Ishikawa (cell line): Measurements from ENCODE around the gene GTF2IRD1.

Source experiments
- CEBPB ChIP-seq: IDR thresholded peaks from 2 replicates; pipeline ENCODE4 v1.6.1; 2012
- CREB1 ChIP-seq: IDR thresholded peaks from 2 replicates; pipeline ENCODE4 v1.6.1; 2012; ENCODE audit warnings: low read depth
- EGR1 ChIP-seq: IDR thresholded peaks from 2 replicates; pipeline ENCODE4 v1.6.1; 2012
- EP300 ChIP-seq: IDR thresholded peaks from 2 replicates; pipeline ENCODE4 v1.6.1; 2012; ENCODE audit warnings: borderline replicate concordance
- FOXM1 ChIP-seq: IDR thresholded peaks from 2 replicates; pipeline ENCODE4 v1.6.1; 2012; ENCODE audit warnings: low read depth, borderline replicate concordance
- MAX ChIP-seq: IDR thresholded peaks from 2 replicates; pipeline ENCODE4 v1.6.1; 2012
- NFIC ChIP-seq: IDR thresholded peaks from 2 replicates; pipeline ENCODE4 v1.6.1; 2012
- RAD21 ChIP-seq: IDR thresholded peaks from 2 replicates; pipeline ENCODE4 v1.6.1; 2012; ENCODE audit warnings: low read depth
- REST ChIP-seq: IDR thresholded peaks from 2 replicates; pipeline ENCODE4 v1.6.1; 2012; ENCODE audit warnings: low read depth, mild to moderate bottlenecking
- TAF1 ChIP-seq: IDR thresholded peaks from 2 replicates; pipeline ENCODE4 v1.6.1; 2012; ENCODE audit warnings: low read depth, mild to moderate bottlenecking
- TCF12 ChIP-seq: IDR thresholded peaks from 2 replicates; pipeline ENCODE4 v1.6.1; 2012; ENCODE audit warnings: low read depth
- TEAD4 ChIP-seq: IDR thresholded peaks from 2 replicates; pipeline ENCODE4 v1.6.1; 2012
- USF1 ChIP-seq: IDR thresholded peaks from 2 replicates; pipeline ENCODE4 v1.6.1; 2012
- YY1 ChIP-seq: IDR thresholded peaks from 2 replicates; pipeline ENCODE4 v1.6.1; 2012; ENCODE audit warnings: low read depth
- ZBTB7A ChIP-seq: IDR thresholded peaks from 2 replicates; pipeline ENCODE4 v1.6.1; 2012; ENCODE audit warnings: low read depth

GTF2IRD1 gene

GRCh38 chr7:74581916-74582440 is 128.3 kb downstream of the GTF2IRD1 start:
- TF ChIP-seq CEBPB (no peak), TCF12 (no peak), MAX (no peak), TAF1 (no peak), RAD21 (no peak), REST (no peak), NFIC (no peak), USF1 (no peak), FOXM1 (no peak), ZBTB7A (no peak), TEAD4 (no peak), CREB1 (no peak), EGR1 (no peak), YY1 (no peak)

- no peak for TF ChIP-seq MAX
- no peak for TF ChIP-seq TEAD4
- no peak for TF ChIP-seq EP300
- no peak for TF ChIP-seq RAD21
- no peak for TF ChIP-seq EGR1
- no peak for TF ChIP-seq FOXM1
- TF ChIP-seq TAF1: no peak
- TF ChIP-seq CREB1: no peak
- no peak for TF ChIP-seq TCF12
- TF ChIP-seq NFIC: no peak
- no peak for TF ChIP-seq YY1
- no peak for TF ChIP-seq REST
- no peak for TF ChIP-seq CEBPB
- TF ChIP-seq ZBTB7A: no peak
- TF ChIP-seq USF1: no peak
Observed at GRCh38 chr7:74582447-74583039, 128.8 kb downstream of the GTF2IRD1 start.

- no peak for TF ChIP-seq ZBTB7A
- no peak for TF ChIP-seq MAX
- TF ChIP-seq RAD21: no peak
- TF ChIP-seq USF1: no peak
- no peak for TF ChIP-seq FOXM1
- no peak for TF ChIP-seq TCF12
- no peak for TF ChIP-seq EP300
- no peak for TF ChIP-seq YY1
- TF ChIP-seq EGR1: no peak
- TF ChIP-seq TEAD4: no peak
- no peak for TF ChIP-seq CREB1
- TF ChIP-seq NFIC: no peak
- no peak for TF ChIP-seq REST
- no peak for TF ChIP-seq CEBPB
- TF ChIP-seq TAF1: no peak
Observed at GRCh38 chr7:74583630-74584029, 129.9 kb downstream of the GTF2IRD1 start.
